OCI-LY1 (cell line): ENCODE results near the gene HTD2.

Experiments used
- H2AFZ ChIP-seq: fragments of 200-600 bp; sonication (generic), shearing (Covaris generic); 2 replicates; pipeline ENCODE4 v1.6.0; 2014; ENCODE audit warnings: antibody characterized with exemption, mild to moderate bottlenecking, low read length
- H3F3A ChIP-seq: fragments of 200-600 bp; sonication (generic), shearing (Covaris generic); 2 replicates; pipeline ENCODE4 v1.6.0; 2014; ENCODE audit warnings: mild to moderate bottlenecking, antibody characterized with exemption, low read length, moderate library complexity; ENCODE audit not compliant: insufficient read depth
- H3K27ac ChIP-seq: fragments of 200-600 bp; sonication (generic); 2 replicates; pipeline ENCODE4 v1.5.1; 2014; ENCODE audit warnings: low read length, mixed run types, mild to moderate bottlenecking, low read depth; ENCODE audit not compliant: poor library complexity, severe bottlenecking
- H3K27me3 ChIP-seq: fragments of 200-600 bp; sonication (generic); 2 replicates; pipeline ENCODE4 v1.6.0; 2014; ENCODE audit warnings: antibody characterized with exemption, mild to moderate bottlenecking, low read length, moderate library complexity; ENCODE audit not compliant: insufficient read depth
- H3K36me3 ChIP-seq: fragments of 200-600 bp; sonication (generic); 2 replicates; pipeline ENCODE4 v1.6.1; 2014; ENCODE audit warnings: mild to moderate bottlenecking, antibody characterized with exemption, low read length, moderate library complexity, mixed read lengths; ENCODE audit not compliant: insufficient read depth
- H3K4me1 ChIP-seq: fragments of 200-600 bp; sonication (generic); 2 replicates; pipeline ENCODE4 v1.5.1; 2014; ENCODE audit warnings: mild to moderate bottlenecking, low read length, moderate library complexity; ENCODE audit not compliant: insufficient read depth, severe bottlenecking
- H3K4me2 ChIP-seq: fragments of 200-600 bp; sonication (generic), shearing (Covaris generic); 2 replicates; pipeline ENCODE4 v1.6.1; 2014; ENCODE audit warnings: low read length
- H3K4me3 ChIP-seq: fragments of 200-600 bp; sonication (generic); 2 replicates; pipeline ENCODE4 v1.5.1; 2014; ENCODE audit warnings: low read length, low read depth, mild to moderate bottlenecking, mixed read lengths; ENCODE audit not compliant: poor library complexity, severe bottlenecking
- H3K79me2 ChIP-seq: fragments of 200-600 bp; shearing (Covaris generic); 2 replicates; pipeline ENCODE4 v1.6.1; 2016; ENCODE audit warnings: mixed run types, low read length, mixed read lengths; ENCODE audit not compliant: insufficient read depth
- H3K9ac ChIP-seq: fragments of 200-600 bp; sonication (generic), shearing (Covaris generic); 2 replicates; pipeline ENCODE4 v1.6.1; 2014; ENCODE audit warnings: mild to moderate bottlenecking, low read length, mixed read lengths
- H3K9me2 ChIP-seq: fragments of 200-600 bp; sonication (generic), shearing (Covaris generic); 2 replicates; pipeline ENCODE4 v1.6.1; 2014; ENCODE audit warnings: low read depth, mild to moderate bottlenecking, low read length, mixed read lengths
- H3K9me3 ChIP-seq: fragments of 200-600 bp; shearing (Covaris generic); 2 replicates; pipeline ENCODE4 v1.6.1; 2014; ENCODE audit warnings: low read length, mixed read lengths
- H4K20me1 ChIP-seq: fragments of 200-600 bp; sonication (generic), shearing (Covaris generic); 2 replicates; pipeline ENCODE4 v1.6.0; 2016; ENCODE audit warnings: mild to moderate bottlenecking, low read length; ENCODE audit not compliant: insufficient read depth
- CTCF ChIP-seq: fragments of 200-600 bp; sonication (generic), shearing (Covaris generic); IDR thresholded peaks from 2 replicates; pipeline ENCODE4 v1.5.1; 2017; ENCODE audit warnings: mild to moderate bottlenecking, antibody characterized with exemption, low read length, moderate library complexity, mixed read lengths
- EZH2 ChIP-seq: fragments of 200-600 bp; sonication (generic), shearing (Covaris generic); IDR thresholded peaks from 2 replicates; pipeline ENCODE4 v1.8.0; 2017; ENCODE audit warnings: borderline replicate concordance, mixed run types, mild to moderate bottlenecking, antibody characterized with exemption, low read length, moderate library complexity, mixed read lengths

HTD2 gene

GRCh38 chr3:58333206-58334012, 27.1 kb downstream of the HTD2 start:
- H3K9me3 ChIP-seq: no peaks in the 10 kb centered on the region
- H2AFZ ChIP-seq: no peak overlapping the region
- TF ChIP-seq EZH2: no peak
- TF ChIP-seq CTCF: peak; percentile 53
- H3K27me3 ChIP-seq: no peaks in the 10 kb centered on the region
- peak overlapping the region; percentile 86 for H3K9ac ChIP-seq
- H3K4me3 ChIP-seq: peak overlapping the region; percentile 98
- H3K4me1 ChIP-seq: peaks cover 58% of the 10 kb centered on the region
- H4K20me1 ChIP-seq: no peaks in the 10 kb centered on the region
- peaks cover 58% of the 10 kb centered on the region for H3K79me2 ChIP-seq
- peak overlapping the region; percentile 95 for H3K4me2 ChIP-seq
- no peaks in the 10 kb centered on the region for H3K9me2 ChIP-seq
- H3F3A ChIP-seq: peaks cover 5% of the 10 kb centered on the region; the same call in 1 of the 2 replicates
- H3K27ac ChIP-seq: peak overlapping the region; percentile 92
- peaks cover 32% of the 10 kb centered on the region for H3K36me3 ChIP-seq

- Histone ChIP-seq H2AFZ (no peak overlapping the region), H3K79me2 (peaks cover 61% of the 10 kb centered on the region)
Measured at GRCh38 chr3:58334013-58334321, 27.6 kb downstream of the HTD2 start.

DNA sequence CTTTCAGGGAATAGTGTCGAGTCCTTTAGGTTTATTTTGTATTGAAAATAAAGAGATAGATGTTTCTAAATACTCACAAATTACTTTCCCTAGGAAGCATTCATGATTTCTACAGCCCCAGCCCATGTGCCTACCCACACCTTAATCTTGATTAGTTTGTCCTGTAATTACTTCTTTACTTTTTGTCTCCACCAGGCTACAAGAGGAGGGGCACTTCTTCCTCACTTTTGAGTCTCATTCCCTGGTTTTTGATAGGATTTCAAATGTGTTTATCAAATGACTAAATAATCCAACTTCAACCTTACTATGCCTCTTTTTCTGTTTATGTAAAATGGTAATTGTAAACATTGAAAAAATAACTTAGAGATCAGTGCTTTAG, 28.2 kb downstream of the HTD2 start:
- no peaks in the 10 kb centered on the region for H4K20me1 ChIP-seq
- H3K27ac ChIP-seq: peak overlapping the region; percentile 92
- no peaks in the 10 kb centered on the region for H3K27me3 ChIP-seq
- H2AFZ ChIP-seq: no peak overlapping the region
- H3K9me3 ChIP-seq: no peaks in the 10 kb centered on the region
- no peaks in the 10 kb centered on the region for H3K9me2 ChIP-seq
- H3K36me3 ChIP-seq: peaks cover 41% of the 10 kb centered on the region
- peak overlapping the region; percentile 86 for H3K9ac ChIP-seq
- TF ChIP-seq CTCF (no peak), EZH2 (no peak)
- H3K79me2 ChIP-seq: peaks cover 67% of the 10 kb centered on the region
- peak overlapping the region; percentile 95 for H3K4me2 ChIP-seq
- peaks cover 69% of the 10 kb centered on the region for H3K4me1 ChIP-seq
- peak overlapping the region; percentile 98 for H3K4me3 ChIP-seq
- no peaks in the 10 kb centered on the region; the same call in 1 of the 2 replicates for H3F3A ChIP-seq

More at GRCh38 chr3:58334013-58334321, 27.6 kb downstream of the HTD2 start:
- no peak for TF ChIP-seq CTCF
- no peak for TF ChIP-seq EZH2
- H3F3A ChIP-seq: peaks cover 4% of the 10 kb centered on the region; the same call in 1 of the 2 replicates
- H3K4me3 ChIP-seq: peak overlapping the region; percentile 98
- no peaks in the 10 kb centered on the region for H3K27me3 ChIP-seq
- H3K4me2 ChIP-seq: peak overlapping the region; percentile 95
- H3K9me3 ChIP-seq: no peaks in the 10 kb centered on the region
- H3K36me3 ChIP-seq: peaks cover 36% of the 10 kb centered on the region
- H3K27ac ChIP-seq: peak overlapping the region; percentile 92
- H3K9me2 ChIP-seq: no peaks in the 10 kb centered on the region
- H3K9ac ChIP-seq: peak overlapping the region; percentile 86
- peaks cover 64% of the 10 kb centered on the region for H3K4me1 ChIP-seq
- no peaks in the 10 kb centered on the region for H4K20me1 ChIP-seq
